HepG2 (cell line): ENCODE results near the gene ADSS1.

Experiments used
- CREM ChIP-seq, 2 experiments: sonication (generic) in 1 of 2; formaldehyde crosslinking in 1 of 2; IDR thresholded peaks; 2 replicates each; pipeline versions ENCODE4 v1.4.0 to v1.6.1; 2016 to 2020; ENCODE audit warnings: antibody characterized with exemption in 1 of 2, mild to moderate bottlenecking in 1 of 2, missing genetic modification reagents in 1 of 2
- FOXK1 ChIP-seq: sonication (generic); formaldehyde crosslinking; IDR thresholded peaks from 2 replicates; pipeline ENCODE4 v1.4.0; 2020; ENCODE audit warnings: low read depth, missing genetic modification reagents, borderline replicate concordance
- SP1 ChIP-seq, 2 experiments: fragments of 450-650 bp in 1 of 2; sonication (generic) in 1 of 2; formaldehyde crosslinking in 1 of 2; IDR thresholded peaks; 2 replicates each; pipeline versions ENCODE4 v1.4.0 to v1.6.1; 2016 to 2020; ENCODE audit warnings: missing genetic modification reagents in 1 of 2

GRCh38 chr14:104757681-104758392, 33.8 kb downstream of the ADSS1 start:
- no peak for TF ChIP-seq FOXK1 (CRISPR knock-in tag)
- TF ChIP-seq SP1 (IDR thresholded peaks at IDR 0.05): no peak
- TF ChIP-seq SP1 (CRISPR knock-in tag; IDR thresholded peaks at IDR 0.05): no peak
- no peak for TF ChIP-seq CREM (IDR thresholded peaks at IDR 0.05)
- no peak for TF ChIP-seq CREM (CRISPR knock-in tag; IDR thresholded peaks at IDR 0.05)
